Testis (tissue), 2 donors: ENCODE data around the gene OGFRL1.

Source experiments
- CTCF ChIP-seq, 3 experiments: fragments of 450-650 bp in 2 of 3; fragments of 200-600 bp in 1 of 3; sonication (generic) in 1 of 3; IDR thresholded peaks; one replicate each; pipeline ENCODE4 v1.5.1; 2016 to 2019; ENCODE audit warnings: antibody characterized with exemption in 3 of 3, mild to moderate bottlenecking in 2 of 3, moderate library complexity in 1 of 3
- POLR2A ChIP-seq: fragments of 450-650 bp; IDR thresholded peaks from one replicate; pipeline ENCODE4 v1.6.1; 2017; ENCODE audit warnings: antibody characterized with exemption, mild to moderate bottlenecking, moderate library complexity

DNA sequence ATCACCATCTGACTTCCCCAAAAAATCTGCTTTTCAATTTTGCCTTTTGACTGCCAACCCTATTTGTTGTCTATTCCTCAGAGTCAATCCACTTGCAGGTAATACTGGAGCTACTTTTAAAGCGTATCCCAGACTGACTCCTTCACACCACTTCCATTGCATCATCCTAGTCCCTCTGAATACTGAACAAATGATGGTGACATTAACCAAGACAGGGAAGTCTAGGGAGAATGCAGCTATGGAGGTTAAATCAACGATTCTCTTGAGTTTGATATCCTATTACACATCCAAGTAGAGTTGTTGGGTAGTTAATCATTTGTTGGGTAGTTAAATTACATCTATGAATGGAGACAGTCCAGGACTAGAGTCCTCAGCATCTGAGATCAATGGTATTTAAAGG lies 2.0 kb downstream of the OGFRL1 start:
- TF ChIP-seq POLR2A: no peak
- no peak for TF ChIP-seq CTCF (IDR thresholded peaks at IDR 0.05)
